ENCODE measurements around the gene PKD2.
"Not testable (repeated sequence)": the region's sequence is repeated elsewhere in the genome, so short reads cannot be mapped to it uniquely, and the experiment has no call there.

Gene PKD2

DNA sequence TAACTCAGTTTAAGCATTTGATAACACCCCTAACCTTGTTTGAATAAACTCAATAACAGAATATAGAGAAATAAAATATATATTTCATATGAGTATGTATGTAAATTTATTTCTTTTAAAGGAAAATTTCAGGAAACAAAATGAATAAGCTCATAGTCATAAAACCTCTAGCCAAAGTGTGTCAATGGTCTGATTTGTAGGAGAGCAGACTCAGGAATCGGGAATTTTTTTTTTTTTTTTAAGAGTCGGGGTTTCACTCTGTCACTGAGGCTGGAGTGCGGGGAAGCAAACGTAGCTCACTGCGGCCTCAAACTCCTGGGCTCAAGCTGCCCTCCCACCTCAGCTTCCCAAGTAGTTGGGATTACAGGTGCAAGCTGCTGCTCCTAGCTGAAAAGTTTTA is 2.4 kb downstream of the PKD2 start:
- Histone ChIP-seq H3K9ac (ENCODE audit: low read length in 2 of 2) (peak overlapping the region in 1 of 2 donors; percentile 3), H3K4me3 (ENCODE audit: low read length in 2 of 2) (peak overlapping the region in 1 of 2 donors; percentile 4), H3K36me3 (ENCODE audit: control insufficient read depth in 2 of 2, insufficient read depth in 2 of 2, low read length in 2 of 2) (no peaks in the 10 kb centered on the region), H3K27me3 (ENCODE audit: control insufficient read depth in 1 of 2, insufficient read depth in 2 of 2, low read length in 2 of 2) (no peaks in the 10 kb centered on the region), H3K27ac (ENCODE audit: low read length) (no peak overlapping the region), H3K4me1 (ENCODE audit: control insufficient read depth, insufficient read depth, low read length) (peaks cover 39% of the 10 kb centered on the region), H3K9me3 (ENCODE audit: control insufficient read depth in 2 of 2, low read length in 2 of 2) (no peaks in the 10 kb centered on the region)

- peaks cover 40% of the 10 kb centered on the region for H3K4me1 ChIP-seq (ENCODE audit: control insufficient read depth, insufficient read depth, low read length)
- H3K36me3 ChIP-seq (ENCODE audit: control insufficient read depth in 2 of 2, insufficient read depth in 2 of 2, low read length in 2 of 2): no peaks in the 10 kb centered on the region
- H3K27ac ChIP-seq (ENCODE audit: low read length): peak overlapping the region; percentile 19
- H3K27me3 ChIP-seq (ENCODE audit: control insufficient read depth in 1 of 2, insufficient read depth in 2 of 2, low read length in 2 of 2): no peaks in the 10 kb centered on the region
- no peaks in the 10 kb centered on the region for H3K9me3 ChIP-seq (ENCODE audit: control insufficient read depth in 2 of 2, low read length in 2 of 2)
- H3K4me3 ChIP-seq (ENCODE audit: low read length in 2 of 2): peak overlapping the region; percentile 4 to 54
- peak overlapping the region in 1 of 2 donors; percentile 19 for H3K9ac ChIP-seq (ENCODE audit: low read length in 2 of 2)
Observed at GRCh38 chr4:88010966-88011365, 3.5 kb downstream of the PKD2 start.

DNA sequence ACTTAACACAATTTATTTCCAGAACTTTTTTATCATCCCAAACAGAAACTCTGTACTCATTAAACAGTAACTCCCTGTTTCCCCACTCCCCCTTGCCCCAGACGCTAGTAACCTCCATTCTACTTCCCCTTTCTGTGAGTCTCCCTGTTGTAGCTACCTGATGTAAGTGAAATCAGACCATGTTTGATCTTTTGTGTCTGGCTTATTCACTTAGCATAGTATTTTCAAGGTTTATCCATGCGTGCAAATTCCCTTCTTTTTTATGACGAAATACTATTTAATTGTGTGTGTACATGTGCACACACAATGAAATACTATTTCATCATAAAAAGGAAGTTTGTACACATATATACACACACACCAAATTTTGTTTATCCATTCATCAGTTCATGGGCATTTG is 5.2 kb downstream of the PKD2 start:
- no peaks in the 10 kb centered on the region for H3K36me3 ChIP-seq (ENCODE audit: control insufficient read depth in 2 of 2, insufficient read depth in 2 of 2, low read length in 2 of 2)
- H3K4me3 ChIP-seq (ENCODE audit: low read length in 2 of 2): no peak overlapping the region
- no peaks in the 10 kb centered on the region for H3K27me3 ChIP-seq (ENCODE audit: control insufficient read depth in 1 of 2, insufficient read depth in 2 of 2, low read length in 2 of 2)
- H3K9me3 ChIP-seq (ENCODE audit: control insufficient read depth in 2 of 2, low read length in 2 of 2): no peaks in the 10 kb centered on the region
- no peak overlapping the region for H3K27ac ChIP-seq (ENCODE audit: low read length)
- peaks cover 41% of the 10 kb centered on the region for H3K4me1 ChIP-seq (ENCODE audit: control insufficient read depth, insufficient read depth, low read length)
- no peak overlapping the region for H3K9ac ChIP-seq (ENCODE audit: low read length in 2 of 2)

DNA sequence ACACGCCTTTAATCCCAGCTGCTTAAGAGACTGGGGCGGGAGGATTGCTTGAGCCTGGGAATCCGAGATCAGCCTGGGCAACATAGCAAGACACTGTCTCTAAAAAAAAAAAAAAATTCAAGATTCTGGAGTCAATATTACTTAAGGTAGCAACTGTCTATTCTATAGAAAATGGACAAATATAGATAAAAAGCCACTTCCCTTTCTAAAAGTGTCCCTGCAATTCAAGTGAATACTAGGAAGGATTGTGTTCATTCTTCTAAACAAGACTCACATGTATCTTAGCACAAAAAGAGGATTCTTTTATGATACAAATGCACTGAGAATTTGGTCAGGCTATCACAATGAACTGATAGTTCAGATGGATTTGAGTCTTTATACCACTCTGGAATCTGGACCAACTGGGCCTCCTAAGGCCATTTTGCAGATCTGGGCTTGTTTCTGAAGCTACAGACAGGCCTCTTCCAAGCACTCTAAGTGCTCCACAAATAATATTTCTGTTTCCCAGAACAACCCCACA is 7.0 kb downstream of the PKD2 start:
- Histone ChIP-seq H3K27ac (ENCODE audit: low read length) (peak overlapping the region; percentile 66), H3K4me1 (ENCODE audit: control insufficient read depth, insufficient read depth, low read length) (peaks cover 49% of the 10 kb centered on the region), H3K9ac (ENCODE audit: low read length in 2 of 2) (no peak overlapping the region), H3K27me3 (ENCODE audit: control insufficient read depth in 1 of 2, insufficient read depth in 2 of 2, low read length in 2 of 2) (no peaks in the 10 kb centered on the region), H3K36me3 (ENCODE audit: control insufficient read depth in 2 of 2, insufficient read depth in 2 of 2, low read length in 2 of 2) (no peaks in the 10 kb centered on the region), H3K9me3 (ENCODE audit: control insufficient read depth in 2 of 2, low read length in 2 of 2) (no peaks in the 10 kb centered on the region), H3K4me3 (ENCODE audit: low read length in 2 of 2) (no peak overlapping the region)

- H3K4me3 ChIP-seq (ENCODE audit: low read length in 2 of 2): peak overlapping the region in 1 of 2 donors; percentile 41
- H3K4me1 ChIP-seq (ENCODE audit: control insufficient read depth, insufficient read depth, low read length): peaks cover 57% of the 10 kb centered on the region
- H3K27ac ChIP-seq (ENCODE audit: low read length): peak overlapping the region; percentile 66
Observed at GRCh38 chr4:88015659-88016295, 8.3 kb downstream of the PKD2 start.

GRCh38 chr4:88017516-88018297 is 10.3 kb downstream of the PKD2 start:
- peaks cover 64% of the 10 kb centered on the region for H3K4me1 ChIP-seq (ENCODE audit: control insufficient read depth, insufficient read depth, low read length)
- H3K9me3 ChIP-seq (ENCODE audit: control insufficient read depth in 2 of 2, low read length in 2 of 2): no peaks in the 10 kb centered on the region
- no peaks in the 10 kb centered on the region for H3K27me3 ChIP-seq (ENCODE audit: control insufficient read depth in 1 of 2, insufficient read depth in 2 of 2, low read length in 2 of 2)
- peak overlapping the region in 1 of 2 donors; percentile 41 for H3K4me3 ChIP-seq (ENCODE audit: low read length in 2 of 2)
- H3K9ac ChIP-seq (ENCODE audit: low read length in 2 of 2): peak overlapping the region; percentile 49 to 77
- peaks cover 0 to 4% of the 10 kb centered on the region in 2 donors for H3K36me3 ChIP-seq (ENCODE audit: control insufficient read depth in 2 of 2, insufficient read depth in 2 of 2, low read length in 2 of 2)
- peak overlapping the region; percentile 98 for H3K27ac ChIP-seq (ENCODE audit: low read length)

More at GRCh38 chr4:88015659-88016295, 8.3 kb downstream of the PKD2 start:
- H3K27me3 ChIP-seq (ENCODE audit: control insufficient read depth in 1 of 2, insufficient read depth in 2 of 2, low read length in 2 of 2): no peaks in the 10 kb centered on the region
- no peak overlapping the region for H3K9ac ChIP-seq (ENCODE audit: low read length in 2 of 2)
- H3K9me3 ChIP-seq (ENCODE audit: control insufficient read depth in 2 of 2, low read length in 2 of 2): no peaks in the 10 kb centered on the region
- no peaks in the 10 kb centered on the region for H3K36me3 ChIP-seq (ENCODE audit: control insufficient read depth in 2 of 2, insufficient read depth in 2 of 2, low read length in 2 of 2)

GRCh38 chr4:88018466-88018865 is 11.0 kb downstream of the PKD2 start:
- Histone ChIP-seq H3K27ac (ENCODE audit: low read length) (peak overlapping the region; percentile 98), H3K9me3 (ENCODE audit: control insufficient read depth in 2 of 2, low read length in 2 of 2) (no peaks in the 10 kb centered on the region), H3K36me3 (ENCODE audit: control insufficient read depth in 2 of 2, insufficient read depth in 2 of 2, low read length in 2 of 2) (peaks cover 0 to 4% of the 10 kb centered on the region in 2 donors), H3K9ac (ENCODE audit: low read length in 2 of 2) (peak overlapping the region; percentile 49 to 77), H3K4me1 (ENCODE audit: control insufficient read depth, insufficient read depth, low read length) (peaks cover 68% of the 10 kb centered on the region), H3K27me3 (ENCODE audit: control insufficient read depth in 1 of 2, insufficient read depth in 2 of 2, low read length in 2 of 2) (no peaks in the 10 kb centered on the region), H3K4me3 (ENCODE audit: low read length in 2 of 2) (peak overlapping the region; percentile 33 to 41)

DNA sequence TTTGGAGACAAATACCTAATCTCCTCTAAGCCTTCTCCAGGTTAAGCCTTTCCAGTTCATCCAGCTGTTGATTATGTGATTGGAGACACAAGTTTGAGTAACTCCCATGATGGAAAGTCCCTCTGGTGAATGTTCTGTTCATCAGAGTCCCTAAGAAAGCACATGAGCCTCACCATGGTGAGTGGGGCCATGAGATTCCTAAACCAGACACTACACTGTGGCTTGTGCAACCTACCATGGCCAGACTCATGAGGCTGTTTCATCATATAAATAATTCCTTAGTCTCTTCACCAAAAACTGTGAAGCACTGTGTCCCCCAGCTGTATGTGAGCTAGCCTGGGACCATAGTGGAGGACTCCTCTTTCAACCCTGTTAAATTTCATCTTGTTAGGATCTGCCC is 14.4 kb downstream of the PKD2 start:
- no peak overlapping the region for H3K9ac ChIP-seq (ENCODE audit: low read length in 2 of 2)
- H3K9me3 ChIP-seq (ENCODE audit: control insufficient read depth in 2 of 2, low read length in 2 of 2): no peaks in the 10 kb centered on the region
- peaks cover 0 to 7% of the 10 kb centered on the region in 2 donors for H3K36me3 ChIP-seq (ENCODE audit: control insufficient read depth in 2 of 2, insufficient read depth in 2 of 2, low read length in 2 of 2)
- peak overlapping the region; percentile 58 for H3K27ac ChIP-seq (ENCODE audit: low read length)
- no peaks in the 10 kb centered on the region for H3K27me3 ChIP-seq (ENCODE audit: control insufficient read depth in 1 of 2, insufficient read depth in 2 of 2, low read length in 2 of 2)
- no peak overlapping the region for H3K4me3 ChIP-seq (ENCODE audit: low read length in 2 of 2)
- peaks cover 38% of the 10 kb centered on the region for H3K4me1 ChIP-seq (ENCODE audit: control insufficient read depth, insufficient read depth, low read length)

DNA sequence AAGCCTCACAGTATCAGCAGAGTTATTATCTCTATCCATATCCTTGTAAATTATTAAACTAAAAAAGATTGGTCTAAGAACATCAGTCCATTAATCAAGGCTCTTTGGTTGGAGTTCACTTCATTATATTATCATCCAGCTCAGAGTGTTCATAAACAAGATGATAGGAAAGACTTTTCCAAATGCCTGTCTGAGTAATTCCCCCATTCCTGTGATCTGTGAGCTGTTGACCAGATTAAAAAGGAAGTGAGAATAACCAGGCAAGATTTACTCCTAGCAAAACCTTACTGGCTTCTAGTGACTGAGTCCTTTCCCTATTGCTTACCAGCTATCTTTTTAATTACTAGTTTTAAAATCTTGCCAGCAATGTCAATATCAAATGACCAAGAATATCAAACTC is 14.9 kb downstream of the PKD2 start:
- Histone ChIP-seq H3K9me3 (ENCODE audit: control insufficient read depth in 2 of 2, low read length in 2 of 2) (no peaks in the 10 kb centered on the region), H3K4me3 (ENCODE audit: low read length in 2 of 2) (no peak overlapping the region), H3K9ac (ENCODE audit: low read length in 2 of 2) (no peak overlapping the region), H3K4me1 (ENCODE audit: control insufficient read depth, insufficient read depth, low read length) (peaks cover 33% of the 10 kb centered on the region), H3K27ac (ENCODE audit: low read length) (peak overlapping the region; percentile 58), H3K36me3 (ENCODE audit: control insufficient read depth in 2 of 2, insufficient read depth in 2 of 2, low read length in 2 of 2) (peaks cover 0 to 10% of the 10 kb centered on the region in 2 donors), H3K27me3 (ENCODE audit: control insufficient read depth in 1 of 2, insufficient read depth in 2 of 2, low read length in 2 of 2) (no peaks in the 10 kb centered on the region)

DNA sequence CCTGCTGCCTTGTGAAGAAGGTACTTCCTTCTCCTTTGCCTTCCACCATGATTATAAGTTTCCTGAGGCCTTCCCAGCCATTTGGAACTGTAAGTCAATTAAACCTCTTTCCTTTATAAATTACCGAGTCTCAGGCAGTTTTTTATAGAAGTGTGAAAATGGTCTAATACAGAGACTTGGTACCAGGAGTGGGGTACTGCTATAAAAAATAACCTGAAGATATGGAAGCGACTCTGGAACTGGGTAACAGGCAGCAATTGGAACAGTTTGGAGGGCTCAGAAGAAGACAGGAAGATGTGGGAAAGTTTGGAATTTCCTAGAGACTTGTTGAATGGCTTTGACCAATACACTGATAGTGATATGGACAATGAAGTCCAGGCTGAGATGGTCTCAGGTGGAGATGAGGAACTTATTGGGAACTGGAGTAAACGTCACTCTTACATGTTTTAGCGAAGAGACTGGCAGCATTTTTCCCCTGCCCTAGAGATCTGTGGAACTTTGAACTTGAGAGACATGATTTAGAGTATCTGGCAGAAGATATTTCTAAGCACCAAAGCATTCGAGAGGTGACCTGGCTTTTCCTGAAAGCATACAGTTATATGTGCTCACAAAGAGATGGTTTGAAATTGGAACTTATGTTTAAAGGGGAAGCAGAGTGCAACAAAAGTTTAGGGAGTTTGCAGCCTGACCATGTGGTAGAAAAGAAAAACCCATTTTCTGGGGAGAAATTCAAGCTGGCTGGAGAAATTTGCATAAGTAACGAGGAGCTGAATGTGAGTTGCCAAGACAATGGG is 18.6 kb downstream of the PKD2 start:
- Histone ChIP-seq H3K36me3 (ENCODE audit: control insufficient read depth in 2 of 2, insufficient read depth in 2 of 2, low read length in 2 of 2) (peaks cover 3 to 14% of the 10 kb centered on the region in 2 donors), H3K4me1 (ENCODE audit: control insufficient read depth, insufficient read depth, low read length) (peaks cover 15% of the 10 kb centered on the region)
- H3K9me3 ChIP-seq (ENCODE audit: control insufficient read depth in 2 of 2, low read length in 2 of 2); H3K4me3 ChIP-seq (ENCODE audit: low read length in 2 of 2); H3K27ac ChIP-seq (ENCODE audit: low read length); H3K27me3 ChIP-seq (ENCODE audit: control insufficient read depth in 1 of 2, insufficient read depth in 2 of 2, low read length in 2 of 2); H3K9ac ChIP-seq (ENCODE audit: low read length in 2 of 2): not testable (repeated sequence)
